NOMO-1 treated with DMSO at 0.1 percent for 48 hours (cell line): ENCODE results near the gene DNAJA2.

Experiments used
- DNase-seq: peaks from one replicate; lab custom pipeline; 2025; ENCODE audit not compliant: unreplicated experiment; lab: John Stamatoyannopoulos, UW

The DNAJA2 gene

DNA sequence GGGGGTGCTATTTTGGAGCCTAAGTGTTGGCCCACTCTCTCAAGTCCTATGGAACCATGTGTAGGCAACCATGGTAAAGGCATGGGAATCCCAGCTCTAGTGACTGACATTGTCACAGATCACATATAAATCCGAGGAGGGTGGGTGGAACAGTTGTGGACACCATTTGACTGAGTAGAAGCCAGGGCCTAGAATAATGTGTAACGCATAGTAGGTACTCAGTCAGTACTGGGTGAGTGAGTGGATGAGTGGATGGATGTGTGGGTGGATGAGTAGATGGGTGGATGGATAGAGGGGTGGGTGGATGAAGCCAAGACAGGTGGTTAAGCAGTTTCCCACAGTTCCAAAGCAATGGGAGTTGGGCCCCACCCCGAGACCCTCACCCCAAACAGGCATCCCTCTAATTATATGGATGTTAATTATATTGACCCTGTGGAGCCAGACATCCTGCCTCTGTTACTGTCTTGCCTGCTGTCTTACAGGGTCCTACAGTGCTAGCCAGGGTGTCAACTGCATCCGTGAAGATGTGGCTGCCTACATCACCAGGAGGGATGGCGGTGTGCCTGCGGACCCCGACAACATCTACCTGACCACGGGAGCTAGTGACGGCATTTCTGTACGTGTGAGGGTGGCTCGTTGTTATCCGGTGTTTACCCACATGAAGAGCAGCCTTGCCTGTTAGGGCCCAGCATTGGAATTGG lies 67.0 kb downstream of the DNAJA2 start:
- DNase-seq: no peak
